CD4-positive, alpha-beta T cell (primary cell): ENCODE results near the gene KIF22. TPM values are rescaled to one million over a fixed set of nuclear protein-coding genes. Genes with fewer than 3 reads are reported as not detected.
"Not testable (repeated sequence)": the region's sequence is repeated elsewhere in the genome, so short reads cannot be mapped to it uniquely, and the experiment has no call there.

Experiments
- ATAC-seq: fragments of 200-7000 bp; cut with Tn5 transposase; one replicate; pipeline ENCODE4 v1.10.0; 2022; ENCODE audit warnings: mild to moderate bottlenecking; ENCODE audit not compliant: poor library complexity
- CTCF ChIA-PET: fragments of 350-600 bp; sonication (Branson Sonifier 250); formaldehyde crosslinking; loops from one replicate; lab custom pipeline; 2021; ENCODE audit warnings: antibody characterized with exemption, inconsistent platforms; lab: Charles Lee
- POLR2A ChIA-PET: fragments of 350-600 bp; sonication (Branson Sonifier 250); formaldehyde crosslinking; loops from one replicate; lab custom pipeline; 2021; ENCODE audit warnings: antibody characterized with exemption, inconsistent platforms; lab: Charles Lee
- DNase-seq, 14 experiments: peaks; one replicate each; pipeline ENCODE4 v3.0.0-alpha.2; 2013 to 2020; ENCODE audit warnings: mixed read lengths in 2 of 14
- H3K27ac ChIP-seq, 2 donors: one replicate each; pipeline versions ENCODE4 v1.5.1 to v1.7.0; 2013; ENCODE audit warnings: low read length in 2 of 2, low read depth in 1 of 2, mild to moderate bottlenecking in 1 of 2
- H3K27me3 ChIP-seq, 2 experiments: 1 replicate in 1 of 2; 2 replicates in 1 of 2; pipeline versions ENCODE4 v1.6.1 to v1.7.0; 2013; ENCODE audit warnings: low read length in 2 of 2, control low read depth in 1 of 2, mild to moderate bottlenecking in 1 of 2, moderate library complexity in 1 of 2; ENCODE audit not compliant: insufficient read depth in 2 of 2, control insufficient read depth in 1 of 2
- H3K36me3 ChIP-seq: one replicate; pipeline ENCODE4 v1.6.1; 2013; ENCODE audit warnings: low read length, control low read depth; ENCODE audit not compliant: insufficient read depth
- H3K4me1 ChIP-seq: one replicate; pipeline ENCODE4 v1.6.1; 2013; ENCODE audit warnings: low read length, control low read depth; ENCODE audit not compliant: insufficient read depth
- H3K4me3 ChIP-seq: one replicate; pipeline ENCODE4 v1.5.1; 2013; ENCODE audit warnings: mild to moderate bottlenecking, low read length, moderate library complexity
- H3K9me3 ChIP-seq, 2 experiments: 1 replicate in 1 of 2; 2 replicates in 1 of 2; pipeline versions ENCODE4 v1.6.1 to v1.7.0; 2013; ENCODE audit warnings: low read length in 2 of 2, mild to moderate bottlenecking in 2 of 2, control low read depth in 1 of 2, moderate library complexity in 1 of 2; ENCODE audit not compliant: control insufficient read depth in 1 of 2, insufficient read depth in 1 of 2
- H3K27ac Mint-ChIP-seq: one replicate; pipeline ENCODE4 v1.8.0; 2020; ENCODE audit warnings: mixed read lengths
- H3K27me3 Mint-ChIP-seq: one replicate; pipeline ENCODE4 v1.8.0; 2021; ENCODE audit warnings: mixed read lengths
- H3K36me3 Mint-ChIP-seq: one replicate; pipeline ENCODE4 v1.8.0; 2021; ENCODE audit warnings: low read depth, mixed read lengths
- H3K4me1 Mint-ChIP-seq: one replicate; pipeline ENCODE4 v1.8.0; 2021; ENCODE audit warnings: low read depth, mixed read lengths
- H3K4me3 Mint-ChIP-seq: one replicate; pipeline ENCODE4 v1.8.0; 2020; ENCODE audit warnings: mild to moderate bottlenecking, mixed read lengths
- H3K9me3 Mint-ChIP-seq: one replicate; pipeline ENCODE4 v1.8.0; 2020; ENCODE audit warnings: mixed read lengths
- intact Hi-C, 2 experiments: fragments of 100-400 bp; cut with DNase I in 1 of 2; cut with micrococcal nuclease in 1 of 2; formaldehyde crosslinking; loops; one replicate each; pipeline versions ENCODE4 v1.15.1 to v1.9.0; 2023 to 2025; cut with DNase I, micrococcal nuclease
- total RNA-seq, 174 experiments: library from RNA in 2 of 174; stranded (reverse) in 2 of 174; gene quantifications; one replicate each; pipeline ENCODE4 v1.2.3 and lab custom pipeline; 2021 to 2026
- TF ChIP-seq, protein P1 (sequence below): fragments of 200-600 bp; IDR thresholded peaks from one replicate; pipeline ENCODE4 v1.8.0; 2022; ENCODE audit warnings: antibody characterized with exemption, mild to moderate bottlenecking

KIF22 gene
- total RNA-seq, 2 experiments from 2014 or later, result 99.0 to 101 TPM

DNA sequence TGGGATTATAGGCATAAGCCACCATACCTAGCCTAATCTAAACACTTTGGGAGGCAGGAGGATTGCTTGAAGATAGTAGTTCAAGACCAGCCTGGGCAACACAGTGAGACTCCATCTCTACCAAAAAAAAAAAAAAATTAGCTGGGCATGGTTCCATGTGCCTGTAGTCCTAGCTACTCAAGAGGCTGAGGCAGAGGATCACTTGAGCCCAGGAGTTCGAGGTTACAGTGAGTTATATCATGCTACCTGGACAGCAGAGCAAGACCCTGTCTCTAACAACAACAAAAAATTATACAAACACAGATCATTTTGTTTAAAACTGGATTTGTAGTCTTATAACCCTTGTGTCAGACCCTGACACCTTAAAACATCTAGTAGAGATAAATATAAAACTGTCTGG lies 37.0 kb upstream of the KIF22 start:
- H3K4me1 ChIP-seq, result peaks cover 57% of the 10 kb centered on the region
- peaks cover 0 to 6% of the 10 kb centered on the region in 2 experiments for H3K9me3 ChIP-seq
- TF ChIP-seq, protein P1, sequence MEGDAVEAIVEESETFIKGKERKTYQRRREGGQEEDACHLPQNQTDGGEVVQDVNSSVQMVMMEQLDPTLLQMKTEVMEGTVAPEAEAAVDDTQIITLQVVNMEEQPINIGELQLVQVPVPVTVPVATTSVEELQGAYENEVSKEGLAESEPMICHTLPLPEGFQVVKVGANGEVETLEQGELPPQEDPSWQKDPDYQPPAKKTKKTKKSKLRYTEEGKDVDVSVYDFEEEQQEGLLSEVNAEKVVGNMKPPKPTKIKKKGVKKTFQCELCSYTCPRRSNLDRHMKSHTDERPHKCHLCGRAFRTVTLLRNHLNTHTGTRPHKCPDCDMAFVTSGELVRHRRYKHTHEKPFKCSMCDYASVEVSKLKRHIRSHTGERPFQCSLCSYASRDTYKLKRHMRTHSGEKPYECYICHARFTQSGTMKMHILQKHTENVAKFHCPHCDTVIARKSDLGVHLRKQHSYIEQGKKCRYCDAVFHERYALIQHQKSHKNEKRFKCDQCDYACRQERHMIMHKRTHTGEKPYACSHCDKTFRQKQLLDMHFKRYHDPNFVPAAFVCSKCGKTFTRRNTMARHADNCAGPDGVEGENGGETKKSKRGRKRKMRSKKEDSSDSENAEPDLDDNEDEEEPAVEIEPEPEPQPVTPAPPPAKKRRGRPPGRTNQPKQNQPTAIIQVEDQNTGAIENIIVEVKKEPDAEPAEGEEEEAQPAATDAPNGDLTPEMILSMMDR, result no peak
- no peaks in the 10 kb centered on the region for H3K27me3 ChIP-seq
- H3K27ac ChIP-seq, result no peak overlapping the region
- no peak overlapping the region for H3K4me3 ChIP-seq
- Mint-ChIP-seq H3K27me3 (no peaks in the 10 kb centered on the region), H3K27ac (peak overlapping the region; percentile 49), H3K4me1 (peaks cover 45% of the 10 kb centered on the region), H3K4me3 (peak overlapping the region; percentile 11), H3K36me3 (peaks cover 14% of the 10 kb centered on the region), H3K9me3 (no peaks in the 10 kb centered on the region)
- DNase-seq, result no peak
- intact Hi-C loops, result no loop called here
- H3K36me3 ChIP-seq, result peaks cover 11% of the 10 kb centered on the region
- no peak for ATAC-seq
- ChIA-PET CTCF (interaction anchor here (0.7 to 1.9 kb wide), 9 partner anchors 24 to 614 kb away, joined by 3 to 8 read pairs (median 3); partner anchors contain the start of genes KIF22 and PAGR1), POLR2A (interaction anchor here (0.9 to 4.2 kb wide), 8 partner anchors 8 to 63 kb away, joined by 4 to 21 read pairs (median 8); partner anchors contain the start of genes C16orf54, KIF22 and PAGR1)

DNA sequence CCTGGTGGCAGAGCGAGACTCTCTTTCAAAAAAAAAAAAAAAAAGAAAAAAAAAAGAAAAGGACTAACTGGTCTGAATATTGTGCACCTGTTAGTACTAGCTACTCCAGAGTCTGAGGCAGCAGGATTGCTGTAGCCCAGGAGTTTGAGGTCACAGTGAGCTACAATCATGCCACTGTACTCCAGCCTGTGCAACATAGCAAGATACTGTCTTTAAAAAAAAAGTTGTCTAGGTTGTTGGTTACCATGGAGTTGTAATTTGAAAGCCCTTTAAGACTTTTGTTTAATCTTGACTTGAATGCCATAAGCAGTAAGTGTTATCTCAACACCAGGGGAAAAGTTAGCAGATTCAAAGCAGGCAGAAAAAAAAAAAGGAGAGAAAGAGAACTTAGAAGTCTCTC lies 33.9 kb upstream of the KIF22 start:
- Histone ChIP-seq H3K36me3 (no peaks in the 10 kb centered on the region), H3K27ac (peak overlapping the region in 1 of 2 donors; percentile 13), H3K27me3 (no peaks in the 10 kb centered on the region), H3K9me3 (no peaks in the 10 kb centered on the region), H3K4me3 (no peak overlapping the region), H3K4me1 (peaks cover 49% of the 10 kb centered on the region)
- H3K4me1 Mint-ChIP-seq, result peaks cover 47% of the 10 kb centered on the region
- H3K4me3 Mint-ChIP-seq, result peak overlapping the region; percentile 26
- ATAC-seq (peak; percentile 94), DNase-seq (peak in 4 of 14 experiments; percentile 9 to 69 (median 64))
- ChIA-PET POLR2A (interaction anchor here (0.7 to 4.2 kb wide), 10 partner anchors 9 to 681 kb away, joined by 3 to 21 read pairs (median 6); partner anchors contain the start of genes C16orf54, KIF22 and PAGR1), CTCF (interaction anchor here (0.7 to 3.2 kb wide), 10 partner anchors 9 to 92 kb away, joined by 3 to 19 read pairs (median 3); partner anchors contain the start of gene KIF22)
- H3K27me3 Mint-ChIP-seq, result no peaks in the 10 kb centered on the region
- peak overlapping the region; percentile 80 for H3K27ac Mint-ChIP-seq
- TF ChIP-seq, protein P1, result no peak
- intact Hi-C loops, result loop anchor here (1.0 to 5.0 kb wide), 2 partner anchors 10 to 39 kb away; no protein-coding TSS in a partner anchor
- H3K9me3 Mint-ChIP-seq, result no peaks in the 10 kb centered on the region
- no peaks in the 10 kb centered on the region for H3K36me3 Mint-ChIP-seq

DNA sequence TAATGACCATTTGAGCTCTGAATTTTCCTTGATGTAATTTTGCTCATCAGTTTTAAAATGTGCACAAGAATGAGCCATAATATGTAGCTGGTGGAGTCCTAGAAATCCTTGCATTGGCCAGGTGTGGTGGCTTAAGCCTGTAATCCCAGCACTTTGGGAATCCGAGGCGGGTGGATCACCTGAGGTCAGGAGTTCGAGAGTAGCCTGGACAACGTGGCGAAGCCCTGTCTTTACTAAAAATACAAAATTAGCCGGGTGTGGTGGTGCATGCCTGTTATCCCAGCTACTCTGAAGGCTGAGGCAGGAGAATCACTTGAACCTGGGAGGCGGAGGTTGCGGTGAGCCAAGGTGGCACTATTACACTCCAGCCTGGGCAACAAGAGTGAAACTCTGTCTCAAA lies 33.5 kb upstream of the KIF22 start:
- not testable (repeated sequence) for H3K4me3 ChIP-seq, DNase-seq, H3K9me3 ChIP-seq, H3K27me3 Mint-ChIP-seq, ATAC-seq, H3K27me3 ChIP-seq, H3K27ac ChIP-seq, H3K36me3 ChIP-seq, H3K36me3 Mint-ChIP-seq, H3K9me3 Mint-ChIP-seq
- intact Hi-C loops, result loop anchor here in 1 of 2 experiments (5.0 kb wide), 1 partner anchor 40 kb away; no protein-coding TSS in a partner anchor
- ChIA-PET CTCF (interaction anchor here (0.9 to 3.2 kb wide), 9 partner anchors 10 to 91 kb away, joined by 3 to 19 read pairs (median 3); partner anchors contain the start of gene KIF22), POLR2A (interaction anchor here (0.7 to 4.2 kb wide), 9 partner anchors 11 to 682 kb away, joined by 3 to 21 read pairs (median 7); partner anchors contain the start of genes C16orf54, KIF22 and PAGR1)
- H3K4me1 ChIP-seq, result peaks cover 49% of the 10 kb centered on the region
- Mint-ChIP-seq H3K4me3 (peak overlapping the region; percentile 26), H3K4me1 (peaks cover 47% of the 10 kb centered on the region), H3K27ac (peak overlapping the region; percentile 80)
